Trophoblast cell (in vitro differentiated cells and primary cell): ENCODE results near the gene SEPTIN11.
A peak's percentile ranks its signal among the peaks of the same experiment; 100 is the strongest.

Source experiments
- DNase-seq, 2 donors: peaks; one replicate each; pipeline ENCODE4 v3.0.0-alpha.2; 2016
- H2AFZ ChIP-seq: 2 replicates; pipeline ENCODE4 v1.6.1; 2013; ENCODE audit warnings: low read length, moderate library complexity, mild to moderate bottlenecking; ENCODE audit not compliant: insufficient read depth, poor library complexity
- H2AK5ac ChIP-seq: 2 replicates; pipeline ENCODE4 v1.6.1; 2013; ENCODE audit warnings: mild to moderate bottlenecking, low read length
- H2BK120ac ChIP-seq: 2 replicates; pipeline ENCODE4 v1.6.1; 2013; ENCODE audit warnings: low read length, mild to moderate bottlenecking, moderate library complexity; ENCODE audit not compliant: insufficient read depth, poor library complexity
- H2BK12ac ChIP-seq: 2 replicates; pipeline ENCODE4 v1.6.1; 2013; ENCODE audit warnings: mild to moderate bottlenecking, low read length, moderate library complexity
- H2BK5ac ChIP-seq: 2 replicates; pipeline ENCODE4 v1.6.1; 2013; ENCODE audit warnings: low read length, low read depth, moderate library complexity, mild to moderate bottlenecking; ENCODE audit not compliant: poor library complexity
- H3K14ac ChIP-seq: 2 replicates; pipeline ENCODE4 v1.6.1; 2013; ENCODE audit warnings: mild to moderate bottlenecking, low read length
- H3K18ac ChIP-seq: 2 replicates; pipeline ENCODE4 v1.6.1; 2013; ENCODE audit warnings: mild to moderate bottlenecking, low read length
- H3K23ac ChIP-seq: 2 replicates; pipeline ENCODE4 v1.6.1; 2013; ENCODE audit warnings: low read length
- H3K27ac ChIP-seq: 2 replicates; pipeline ENCODE4 v1.5.1; 2013; ENCODE audit warnings: low read depth, mild to moderate bottlenecking, inconsistent platforms, low read length, moderate library complexity
- H3K27me3 ChIP-seq: 2 replicates; pipeline ENCODE4 v1.6.1; 2013; ENCODE audit warnings: inconsistent platforms, mild to moderate bottlenecking, low read length, moderate library complexity; ENCODE audit not compliant: insufficient read depth
- H3K36me3 ChIP-seq, 2 experiments: 1 replicate in 1 of 2; 2 replicates in 1 of 2; pipeline ENCODE4 v1.6.1; 2013; ENCODE audit warnings: low read length in 2 of 2, mild to moderate bottlenecking in 2 of 2, moderate library complexity in 1 of 2; ENCODE audit not compliant: insufficient read depth in 2 of 2, control insufficient read depth in 1 of 2
- H3K4ac ChIP-seq: 2 replicates; pipeline ENCODE4 v1.6.1; 2013; ENCODE audit warnings: low read depth, mild to moderate bottlenecking, low read length, moderate library complexity
- H3K4me1 ChIP-seq, 2 experiments: 1 replicate in 1 of 2; 2 replicates in 1 of 2; pipeline ENCODE4 v1.6.1; 2013; ENCODE audit warnings: low read length in 2 of 2, mild to moderate bottlenecking in 2 of 2, moderate library complexity in 1 of 2; ENCODE audit not compliant: insufficient read depth in 2 of 2, control insufficient read depth in 1 of 2
- H3K4me2 ChIP-seq: 2 replicates; pipeline ENCODE4 v1.6.1; 2013; ENCODE audit warnings: inconsistent platforms, mild to moderate bottlenecking, low read length, moderate library complexity
- H3K4me3 ChIP-seq: 2 replicates; pipeline ENCODE4 v1.5.1; 2013; ENCODE audit warnings: mild to moderate bottlenecking, low read depth, low read length, inconsistent platforms
- H3K79me1 ChIP-seq: one replicate; pipeline ENCODE4 v1.6.1; 2013; ENCODE audit warnings: low read length
- H3K79me2 ChIP-seq: 2 replicates; pipeline ENCODE4 v1.6.1; 2013; ENCODE audit warnings: low read length, mild to moderate bottlenecking; ENCODE audit not compliant: control insufficient read depth, insufficient read depth, poor library complexity
- H3K9ac ChIP-seq: 2 replicates; pipeline ENCODE4 v1.6.1; 2013; ENCODE audit warnings: mild to moderate bottlenecking, low read length
- H3K9me3 ChIP-seq: 2 replicates; pipeline ENCODE4 v1.6.1; 2013; ENCODE audit warnings: low read depth, mild to moderate bottlenecking, control low read depth, inconsistent platforms, low read length; ENCODE audit not compliant: insufficient read depth
- H4K12ac ChIP-seq: 2 replicates; pipeline ENCODE4 v1.6.1; 2013; ENCODE audit warnings: low read depth, mild to moderate bottlenecking, low read length, moderate library complexity
- H4K8ac ChIP-seq: 2 replicates; pipeline ENCODE4 v1.6.1; 2013; ENCODE audit warnings: low read depth, mild to moderate bottlenecking, low read length, moderate library complexity
- H4K91ac ChIP-seq: one replicate; pipeline ENCODE4 v1.6.1; 2013; ENCODE audit warnings: low read depth, mild to moderate bottlenecking, low read length, moderate library complexity
- WGBS: extraction: QIAGEN DNeasy Blood & Tissue Kit; methylation state at CpG from one replicate; pipeline ENCODE4 v1.1.7; 2013; ENCODE audit warnings: missing lambda C conversion rate; ENCODE audit not compliant: insufficient read length, insufficient coverage; ENCODE audit errors: extremely low coverage; 5-methylcytosine and 5-hydroxymethylcytosine counted together

Gene SEPTIN11

DNA sequence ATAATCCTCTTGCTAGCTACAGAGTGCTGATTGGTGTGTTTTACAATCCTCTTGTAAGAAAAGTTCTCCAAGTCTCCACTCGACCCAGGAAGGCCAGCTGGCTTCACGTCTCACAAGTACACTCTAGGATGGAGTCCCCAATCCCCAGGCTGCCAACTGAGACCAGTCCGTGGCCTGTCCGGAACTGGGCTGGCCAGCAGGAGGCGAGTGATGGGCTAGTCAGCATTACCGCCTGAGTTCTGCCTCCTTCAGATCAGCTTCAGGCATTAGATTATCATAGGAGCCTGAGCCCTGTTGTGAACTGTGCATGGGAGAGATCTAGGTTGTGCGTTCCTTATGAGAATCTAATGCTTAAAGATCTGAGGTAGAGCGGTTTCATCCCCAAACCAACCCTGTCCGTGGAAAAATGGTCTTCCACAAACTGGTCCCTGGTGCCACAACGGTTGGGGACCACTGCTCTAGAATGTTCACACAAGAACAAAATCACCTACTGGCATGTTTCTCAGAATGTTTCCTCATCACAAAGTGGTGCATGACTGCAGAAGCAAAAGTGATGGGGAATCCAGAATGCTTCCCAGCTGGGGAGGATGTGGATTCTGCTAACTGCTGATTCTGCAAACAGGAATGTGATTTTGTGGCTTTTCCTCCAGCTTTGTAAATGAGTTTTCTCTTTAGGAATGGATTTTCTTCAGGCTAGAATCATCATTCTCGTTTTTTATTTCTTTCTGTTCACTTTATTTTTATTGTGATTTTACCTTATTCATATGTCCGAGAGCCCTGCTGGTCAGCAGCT is 40.9 kb downstream of the SEPTIN11 start:
- Histone ChIP-seq H2AFZ (no peak overlapping the region), H3K36me3 (peaks cover 2 to 3% of the 10 kb centered on the region in 2 experiments), H4K12ac (no peak overlapping the region), H3K4me1 (peaks cover 12 to 21% of the 10 kb centered on the region in 2 experiments), H3K9ac (no peak overlapping the region), H3K27me3 (no peaks in the 10 kb centered on the region), H3K23ac (no peak overlapping the region), H3K4ac (peak overlapping the region; percentile 22), H4K91ac (no peak overlapping the region), H3K27ac (no peak overlapping the region), H2AK5ac (no peak overlapping the region), H3K4me2 (no peak overlapping the region), H3K4me3 (no peak overlapping the region), H3K9me3 (no peaks in the 10 kb centered on the region), H3K18ac (peak overlapping the region; percentile 7), H2BK12ac (no peak overlapping the region), H3K79me1 (peaks cover 7% of the 10 kb centered on the region), H2BK5ac (no peak overlapping the region), H3K79me2 (peaks cover 11% of the 10 kb centered on the region), H3K14ac (no peak overlapping the region), H2BK120ac (no peak overlapping the region), H4K8ac (no peak overlapping the region)
- no CpG with 5 or more reads among the region's 12 CpGs for WGBS
- no peak for DNase-seq

- no peak for DNase-seq
- Histone ChIP-seq H3K79me2 (peaks cover 4% of the 10 kb centered on the region), H3K9ac (no peak overlapping the region), H3K27me3 (no peaks in the 10 kb centered on the region), H3K18ac (no peak overlapping the region), H4K12ac (no peak overlapping the region), H3K23ac (no peak overlapping the region), H3K4ac (peak overlapping the region; percentile 57), H2AFZ (no peak overlapping the region), H2BK5ac (no peak overlapping the region), H3K36me3 (peaks cover 2 to 3% of the 10 kb centered on the region in 2 experiments), H3K27ac (no peak overlapping the region), H2BK120ac (no peak overlapping the region), H2BK12ac (no peak overlapping the region), H3K14ac (no peak overlapping the region), H4K91ac (no peak overlapping the region), H3K4me3 (no peak overlapping the region), H3K4me1 (peaks cover 6 to 13% of the 10 kb centered on the region in 2 experiments), H3K9me3 (no peaks in the 10 kb centered on the region), H3K79me1 (peaks cover 2% of the 10 kb centered on the region), H4K8ac (no peak overlapping the region), H3K4me2 (no peak overlapping the region), H2AK5ac (no peak overlapping the region)
- WGBS: no CpG with 5 or more reads among the region's 1 CpG
Measured at GRCh38 chr4:76991161-76991660, 41.7 kb downstream of the SEPTIN11 start.

- no peak for DNase-seq
- no peaks in the 10 kb centered on the region for H3K27me3 ChIP-seq
- peaks cover 8 to 16% of the 10 kb centered on the region in 2 experiments for H3K36me3 ChIP-seq
- H3K4ac ChIP-seq: no peak overlapping the region
- H3K4me2 ChIP-seq: no peak overlapping the region
- H2AK5ac ChIP-seq: no peak overlapping the region
- H2AFZ ChIP-seq: no peak overlapping the region
- peaks cover 2% of the 10 kb centered on the region for H3K79me1 ChIP-seq
- no peak overlapping the region for H4K91ac ChIP-seq
- H3K4me3 ChIP-seq: no peak overlapping the region
- no CpG with 5 or more reads among the region's 10 CpGs for WGBS
- H3K9ac ChIP-seq: no peak overlapping the region
- peaks cover 9% of the 10 kb centered on the region in 2 experiments for H3K4me1 ChIP-seq
- peaks cover 1% of the 10 kb centered on the region for H3K9me3 ChIP-seq
- H4K8ac ChIP-seq: no peak overlapping the region
- H4K12ac ChIP-seq: no peak overlapping the region
- H3K14ac ChIP-seq: no peak overlapping the region
- H3K27ac ChIP-seq: no peak overlapping the region
- no peak overlapping the region for H2BK120ac ChIP-seq
- no peak overlapping the region for H2BK12ac ChIP-seq
- no peak overlapping the region for H3K23ac ChIP-seq
- H2BK5ac ChIP-seq: no peak overlapping the region
- H3K18ac ChIP-seq: no peak overlapping the region
- peaks cover 4% of the 10 kb centered on the region for H3K79me2 ChIP-seq
Measured at GRCh38 chr4:76993787-76994641, 44.5 kb downstream of the SEPTIN11 start.

DNA sequence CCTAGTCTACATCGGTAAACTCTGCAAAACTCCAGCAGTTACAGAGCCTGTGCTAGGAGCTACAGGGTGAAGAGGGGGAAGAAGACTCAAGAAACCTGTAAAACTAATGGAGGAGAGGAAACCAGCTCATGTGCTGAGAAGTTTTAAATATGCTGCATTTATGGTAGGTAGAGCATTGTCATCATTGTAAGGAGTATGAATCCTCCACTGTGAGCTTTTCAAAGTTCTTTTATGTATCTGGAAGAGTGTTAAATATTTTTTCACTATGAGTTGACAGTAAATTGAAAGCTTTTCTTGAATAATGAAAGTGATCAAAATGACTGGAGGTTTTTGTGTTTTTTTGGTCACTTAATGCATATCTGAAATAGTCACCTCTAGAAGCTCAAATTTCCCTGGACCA is 46.2 kb downstream of the SEPTIN11 start:
- WGBS: no CpG with 5 or more reads among the region's 1 CpG
- H3K27ac ChIP-seq: no peak overlapping the region
- H2BK5ac ChIP-seq: no peak overlapping the region
- no peak overlapping the region for H4K12ac ChIP-seq
- peaks cover 6 to 13% of the 10 kb centered on the region in 2 experiments for H3K36me3 ChIP-seq
- DNase-seq: no peak
- peaks cover 2% of the 10 kb centered on the region for H3K79me1 ChIP-seq
- no peak overlapping the region for H3K4me2 ChIP-seq
- no peak overlapping the region for H2BK12ac ChIP-seq
- H2BK120ac ChIP-seq: no peak overlapping the region
- H4K91ac ChIP-seq: no peak overlapping the region
- H3K9ac ChIP-seq: no peak overlapping the region
- H3K9me3 ChIP-seq: peaks cover 1% of the 10 kb centered on the region
- no peak overlapping the region for H3K4ac ChIP-seq
- H3K79me2 ChIP-seq: no peaks in the 10 kb centered on the region
- H3K23ac ChIP-seq: no peak overlapping the region
- no peak overlapping the region for H3K14ac ChIP-seq
- peaks cover 4% of the 10 kb centered on the region in 2 experiments for H3K4me1 ChIP-seq
- H4K8ac ChIP-seq: no peak overlapping the region
- H2AK5ac ChIP-seq: no peak overlapping the region
- H3K18ac ChIP-seq: no peak overlapping the region
- no peak overlapping the region for H2AFZ ChIP-seq
- H3K27me3 ChIP-seq: no peaks in the 10 kb centered on the region
- H3K4me3 ChIP-seq: no peak overlapping the region
